Tibial nerve (tissue), 4 donors: Measurements from ENCODE around the gene SMARCA1. TPM values are rescaled to one million over a fixed set of nuclear protein-coding genes. Genes with fewer than 3 reads are reported as not detected.

Experiments
- DNase-seq, 2 donors: peaks; one replicate each; pipeline ENCODE4 v3.0.0-alpha.2; 2019; ENCODE audit warnings: low spot score in 2 of 2
- H3K27ac ChIP-seq, 4 donors: fragments of 200-600 bp; sonication (generic) in 3 of 4; one replicate each; pipeline ENCODE4 v1.5.1; 2017 to 2019; ENCODE audit warnings: mild to moderate bottlenecking in 1 of 4
- H3K27me3 ChIP-seq, 2 donors: fragments of 200-600 bp; sonication (generic) in 1 of 2; one replicate each; pipeline versions ENCODE4 v1.5.1 to v1.6.0; 2017 to 2019
- H3K36me3 ChIP-seq, 3 donors: fragments of 200-600 bp; sonication (generic); one replicate each; pipeline ENCODE4 v1.5.1; 2018 to 2019
- H3K4me1 ChIP-seq, 4 donors: fragments of 200-600 bp; sonication (generic) in 3 of 4; one replicate each; pipeline ENCODE4 v1.5.1; 2017 to 2019
- H3K4me3 ChIP-seq, 4 donors: fragments of 200-600 bp; sonication (generic) in 3 of 4; one replicate each; pipeline ENCODE4 v1.5.1; 2017 to 2019; ENCODE audit warnings: mild to moderate bottlenecking in 1 of 4, moderate library complexity in 1 of 4
- H3K9me3 ChIP-seq, 4 donors: fragments of 200-600 bp; sonication (generic) in 3 of 4; one replicate each; pipeline ENCODE4 v1.5.1; 2017 to 2019
- EP300 ChIP-seq, 2 donors: sonication (generic); formaldehyde crosslinking; IDR thresholded peaks; one replicate each; pipeline ENCODE4 v1.6.1; 2017; ENCODE audit warnings: antibody characterized with exemption in 2 of 2, mild to moderate bottlenecking in 1 of 2
- POLR2A ChIP-seq, 2 donors: fragments of 450-650 bp; IDR thresholded peaks; one replicate each; pipeline ENCODE4 v1.6.1; 2017; ENCODE audit warnings: antibody characterized with exemption in 2 of 2, mild to moderate bottlenecking in 2 of 2, moderate library complexity in 2 of 2
- WGBS, 2 donors: methylation state at CpG; one replicate each; pipeline ENCODE4 v1.1.5; 2018; 5-methylcytosine and 5-hydroxymethylcytosine counted together
- total RNA-seq, 4 donors: library from RNA; depleted of rRNA; stranded (reverse); fragments of >200 nt; gene quantifications; one replicate each; pipeline ENCODE4 v1.1.0, GENCODE V29; 2016
- TF ChIP-seq, protein P1 (sequence below), 5 experiments: fragments of 200-600 bp in 3 of 5; fragments of 450-650 bp in 2 of 5; sonication (generic) in 3 of 5; IDR thresholded peaks; one replicate each; pipeline ENCODE4 v1.5.1; 2016 to 2019; ENCODE audit warnings: antibody characterized with exemption in 5 of 5, mild to moderate bottlenecking in 3 of 5, moderate library complexity in 2 of 5

Gene SMARCA1
- total RNA-seq, 4 donors from 2014 or later, result 35.7 to 42.9 (median 39.1) TPM

DNA sequence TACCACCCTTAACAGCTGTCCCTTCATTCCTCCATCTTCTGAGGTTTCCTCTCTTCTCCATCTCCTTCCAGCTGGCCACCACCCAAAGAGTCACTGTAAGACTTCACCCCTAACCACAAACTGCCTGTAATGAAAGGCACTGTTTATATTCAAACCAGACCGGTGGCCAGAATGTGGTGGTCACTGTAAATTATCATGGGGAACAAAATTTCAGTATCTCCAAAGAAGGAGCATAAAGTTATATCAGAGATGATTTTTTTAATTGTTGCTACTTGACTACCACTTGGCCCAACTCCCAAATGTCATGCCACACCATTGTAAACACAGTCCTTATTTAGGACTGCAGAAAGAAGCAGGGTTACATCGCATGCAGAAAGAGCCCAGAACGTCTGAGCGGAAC, 44.8 kb downstream of the SMARCA1 start:
- TF ChIP-seq POLR2A (IDR thresholded peaks at IDR 0.05) (no peak), EP300 (IDR thresholded peaks at IDR 0.05) (no peak)
- TF ChIP-seq, protein P1, sequence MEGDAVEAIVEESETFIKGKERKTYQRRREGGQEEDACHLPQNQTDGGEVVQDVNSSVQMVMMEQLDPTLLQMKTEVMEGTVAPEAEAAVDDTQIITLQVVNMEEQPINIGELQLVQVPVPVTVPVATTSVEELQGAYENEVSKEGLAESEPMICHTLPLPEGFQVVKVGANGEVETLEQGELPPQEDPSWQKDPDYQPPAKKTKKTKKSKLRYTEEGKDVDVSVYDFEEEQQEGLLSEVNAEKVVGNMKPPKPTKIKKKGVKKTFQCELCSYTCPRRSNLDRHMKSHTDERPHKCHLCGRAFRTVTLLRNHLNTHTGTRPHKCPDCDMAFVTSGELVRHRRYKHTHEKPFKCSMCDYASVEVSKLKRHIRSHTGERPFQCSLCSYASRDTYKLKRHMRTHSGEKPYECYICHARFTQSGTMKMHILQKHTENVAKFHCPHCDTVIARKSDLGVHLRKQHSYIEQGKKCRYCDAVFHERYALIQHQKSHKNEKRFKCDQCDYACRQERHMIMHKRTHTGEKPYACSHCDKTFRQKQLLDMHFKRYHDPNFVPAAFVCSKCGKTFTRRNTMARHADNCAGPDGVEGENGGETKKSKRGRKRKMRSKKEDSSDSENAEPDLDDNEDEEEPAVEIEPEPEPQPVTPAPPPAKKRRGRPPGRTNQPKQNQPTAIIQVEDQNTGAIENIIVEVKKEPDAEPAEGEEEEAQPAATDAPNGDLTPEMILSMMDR (IDR thresholded peaks at IDR 0.05), result no peak
- Histone ChIP-seq H3K27ac (no peak overlapping the region), H3K4me3 (no peak overlapping the region), H3K27me3 (no peaks in the 10 kb centered on the region), H3K9me3 (no peaks in the 10 kb centered on the region), H3K4me1 (no peaks in the 10 kb centered on the region), H3K36me3 (peaks cover 0 to 10% (median 0%) of the 10 kb centered on the region in 3 donors)
- 51 to 65% methylated on average over 4 of the region's 4 CpGs for WGBS, 2 donors
- DNase-seq, result no peak

DNA sequence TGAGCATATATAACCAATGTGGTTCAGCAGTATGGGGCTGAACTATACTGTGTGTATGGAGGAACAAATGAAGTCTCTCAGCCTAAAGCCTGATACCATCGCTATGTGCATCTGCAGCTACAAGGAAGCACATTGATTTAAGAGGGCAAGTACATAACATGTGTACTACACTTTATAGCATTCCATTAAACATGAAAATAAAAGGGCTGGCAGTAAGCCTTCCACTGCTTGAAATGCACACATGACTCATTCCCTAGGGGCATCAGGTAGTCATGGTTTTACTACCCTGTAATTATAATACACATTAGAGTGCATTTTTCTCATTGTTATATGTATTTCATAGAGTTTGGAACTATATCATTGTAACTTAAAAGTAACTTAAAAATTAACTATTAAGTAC, 51.2 kb downstream of the SMARCA1 start:
- no peaks in the 10 kb centered on the region for H3K4me1 ChIP-seq
- H3K9me3 ChIP-seq, result no peaks in the 10 kb centered on the region
- no peaks in the 10 kb centered on the region for H3K27me3 ChIP-seq
- no peak overlapping the region for H3K27ac ChIP-seq
- H3K4me3 ChIP-seq, result no peak overlapping the region
- DNase-seq, result no peak
- TF ChIP-seq, protein P1 (IDR thresholded peaks at IDR 0.05), result no peak
- TF ChIP-seq POLR2A (IDR thresholded peaks at IDR 0.05) (no peak), EP300 (IDR thresholded peaks at IDR 0.05) (no peak)
- H3K36me3 ChIP-seq, result no peaks in the 10 kb centered on the region
- 55 to 83% methylated on average over 1 of the region's 1 CpG for WGBS, 2 donors

DNA sequence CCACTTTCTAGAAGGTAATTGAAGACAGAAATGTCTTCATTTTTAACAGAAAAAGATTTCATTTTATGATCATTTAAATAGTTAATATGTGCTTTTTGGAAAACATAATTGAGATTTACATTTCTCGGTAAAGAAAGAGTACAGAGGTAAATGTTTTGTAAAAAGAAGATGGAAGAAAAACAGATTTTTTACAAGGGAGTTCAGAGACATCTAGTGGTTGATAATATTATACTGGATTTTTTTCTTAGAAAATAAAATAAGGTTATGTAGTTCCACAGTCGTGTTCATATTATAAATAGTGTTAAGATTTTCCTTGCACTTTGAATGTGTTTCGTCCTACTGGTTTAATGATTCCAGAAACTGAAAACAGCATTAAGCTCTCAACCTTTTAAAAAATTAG, 60.6 kb downstream of the SMARCA1 start:
- no peak overlapping the region for H3K4me3 ChIP-seq
- no peaks in the 10 kb centered on the region for H3K9me3 ChIP-seq
- no peaks in the 10 kb centered on the region for H3K4me1 ChIP-seq
- no peak for DNase-seq
- H3K27me3 ChIP-seq, result no peaks in the 10 kb centered on the region
- H3K36me3 ChIP-seq, result no peaks in the 10 kb centered on the region
- TF ChIP-seq EP300 (IDR thresholded peaks at IDR 0.05) (no peak), POLR2A (IDR thresholded peaks at IDR 0.05) (no peak)
- TF ChIP-seq, protein P1 (IDR thresholded peaks at IDR 0.05), result peak in 2 of 5 experiments; percentile 10 to 21
- 16 to 24% methylated on average over 3 of the region's 3 CpGs for WGBS, 2 donors
- no peak overlapping the region for H3K27ac ChIP-seq

DNA sequence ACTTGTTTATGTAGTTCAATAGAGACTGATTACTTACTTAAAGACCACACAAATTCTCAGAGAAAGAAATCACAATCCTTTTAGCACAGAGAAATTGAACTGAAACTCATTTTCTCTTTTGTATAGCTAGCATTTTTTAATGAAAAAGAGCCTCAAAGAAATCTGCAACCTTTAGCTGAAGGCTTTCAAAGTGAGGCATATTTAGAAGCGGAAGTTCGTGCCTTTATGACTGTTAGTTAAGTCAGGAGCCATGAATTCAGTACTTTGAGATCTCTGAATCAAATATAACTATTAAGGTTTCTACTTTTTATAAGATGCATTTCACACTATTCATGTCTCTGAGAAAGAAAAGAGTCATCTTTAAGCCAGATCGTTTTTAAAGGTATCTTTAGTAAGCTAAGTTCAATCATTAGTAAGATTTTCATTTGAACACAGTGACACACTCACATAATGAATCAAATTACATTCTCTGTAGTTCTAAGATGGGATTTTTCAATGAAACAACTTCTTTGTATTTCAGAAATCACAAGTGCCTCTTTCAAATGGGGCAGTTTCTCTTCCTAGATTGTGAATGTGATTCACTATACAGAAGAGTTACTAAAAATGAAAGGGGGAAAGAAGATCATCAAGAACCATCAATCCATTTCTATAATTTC, 61.4 kb downstream of the SMARCA1 start:
- WGBS, 2 donors, result 49 to 50% methylated on average over 3 of the region's 3 CpGs
- Histone ChIP-seq H3K9me3 (no peaks in the 10 kb centered on the region), H3K4me1 (no peaks in the 10 kb centered on the region), H3K4me3 (no peak overlapping the region), H3K27ac (no peak overlapping the region), H3K27me3 (no peaks in the 10 kb centered on the region), H3K36me3 (no peaks in the 10 kb centered on the region)
- TF ChIP-seq POLR2A (IDR thresholded peaks at IDR 0.05) (no peak), EP300 (IDR thresholded peaks at IDR 0.05) (no peak)
- TF ChIP-seq, protein P1 (IDR thresholded peaks at IDR 0.05), result no peak
- no peak for DNase-seq

DNA sequence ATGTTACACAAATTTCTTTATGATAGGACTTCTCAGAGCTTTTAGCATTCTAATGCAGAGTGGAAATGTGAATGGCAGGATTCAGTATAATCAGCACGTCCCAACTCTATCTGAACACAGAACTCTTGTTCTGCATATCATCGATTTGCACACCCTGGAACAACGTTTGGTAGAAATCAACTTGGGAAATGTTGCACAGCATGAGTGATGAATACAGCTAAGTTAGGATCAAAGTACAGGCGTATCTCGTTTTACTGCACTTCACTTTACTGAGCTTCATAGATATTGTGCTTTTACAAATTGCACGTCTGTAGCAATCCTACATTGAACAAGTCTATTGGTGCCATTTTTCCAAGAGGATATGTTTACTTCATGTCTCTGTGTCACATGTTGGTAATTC, 70.8 kb downstream of the SMARCA1 start:
- WGBS, 2 donors, result 82 to 86% methylated on average over 6 of the region's 6 CpGs
- H3K36me3 ChIP-seq, result no peaks in the 10 kb centered on the region
- no peaks in the 10 kb centered on the region for H3K4me1 ChIP-seq
- no peak for DNase-seq
- no peaks in the 10 kb centered on the region for H3K9me3 ChIP-seq
- TF ChIP-seq POLR2A (IDR thresholded peaks at IDR 0.05) (no peak), EP300 (IDR thresholded peaks at IDR 0.05) (no peak)
- TF ChIP-seq, protein P1 (IDR thresholded peaks at IDR 0.05), result no peak
- no peak overlapping the region for H3K27ac ChIP-seq
- no peak overlapping the region for H3K4me3 ChIP-seq
- H3K27me3 ChIP-seq, result no peaks in the 10 kb centered on the region
